Caki2 (cell line): ENCODE data around the gene MLX. TPM values are rescaled to one million over a fixed set of nuclear protein-coding genes. Genes with fewer than 3 reads are reported as not detected.

Source experiments
- DNase-seq: peaks from one replicate; pipeline ENCODE4 v3.0.0-alpha.2; 2015; ENCODE audit warnings: low read depth
- in situ Hi-C: cut with HindIII; loops from 2 replicates; pipeline ENCODE4 v1.10.0; 2016; ENCODE audit warnings: low sequenced_read_pairs, low pct_unique_long_range_greater_than_20kb, mixed read lengths
- total RNA-seq: library from RNA; depleted of rRNA; stranded (reverse); fragments of >200 nt; shearing (Covaris generic); gene quantifications from 2 replicates; pipeline ENCODE4 v1.2.3, GENCODE V29; 2014; ENCODE audit warnings: low replicate concordance; rRNA removed

Gene MLX, protein sequence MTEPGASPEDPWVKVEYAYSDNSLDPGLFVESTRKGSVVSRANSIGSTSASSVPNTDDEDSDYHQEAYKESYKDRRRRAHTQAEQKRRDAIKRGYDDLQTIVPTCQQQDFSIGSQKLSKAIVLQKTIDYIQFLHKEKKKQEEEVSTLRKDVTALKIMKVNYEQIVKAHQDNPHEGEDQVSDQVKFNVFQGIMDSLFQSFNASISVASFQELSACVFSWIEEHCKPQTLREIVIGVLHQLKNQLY
- total RNA-seq: 13.0 and 21.9 TPM in 2 replicates

GRCh38 chr17:42566883-42567573 is at the start of gene MLX:
MLX (plus strand) TSS chr17:42567100; CDS start chr17:42567125, 25 bp downstream.
- DNase-seq: peak; percentile 83
- in situ Hi-C loops: no loop called here

DNA sequence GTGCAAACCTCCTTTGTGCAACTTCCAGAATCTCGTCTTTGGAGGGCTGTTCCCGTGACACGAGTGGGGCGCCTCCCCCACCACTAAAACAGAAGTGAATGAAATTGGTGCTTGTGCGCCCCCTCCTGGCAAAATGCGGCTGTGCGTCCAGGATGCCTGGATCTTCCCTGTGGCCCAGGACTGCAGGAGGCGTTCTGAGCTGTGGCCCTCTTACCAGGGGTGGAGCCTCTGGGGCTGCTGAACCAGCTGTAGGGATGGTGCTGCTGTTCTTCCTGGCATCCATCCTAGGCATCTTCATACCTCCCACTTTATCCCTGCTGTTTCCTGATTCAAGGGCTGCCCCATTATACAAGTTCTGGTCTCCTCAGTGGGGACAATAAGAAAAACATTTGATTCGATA is 49.4 kb upstream of the MLX start:
- DNase-seq: peak; percentile 82
- in situ Hi-C loops: no loop called here

- peak; percentile 83 for DNase-seq
- in situ Hi-C loops: no loop called here
Observed at GRCh38 chr17:42518046-42518754, 48.7 kb upstream of the MLX start.

DNA sequence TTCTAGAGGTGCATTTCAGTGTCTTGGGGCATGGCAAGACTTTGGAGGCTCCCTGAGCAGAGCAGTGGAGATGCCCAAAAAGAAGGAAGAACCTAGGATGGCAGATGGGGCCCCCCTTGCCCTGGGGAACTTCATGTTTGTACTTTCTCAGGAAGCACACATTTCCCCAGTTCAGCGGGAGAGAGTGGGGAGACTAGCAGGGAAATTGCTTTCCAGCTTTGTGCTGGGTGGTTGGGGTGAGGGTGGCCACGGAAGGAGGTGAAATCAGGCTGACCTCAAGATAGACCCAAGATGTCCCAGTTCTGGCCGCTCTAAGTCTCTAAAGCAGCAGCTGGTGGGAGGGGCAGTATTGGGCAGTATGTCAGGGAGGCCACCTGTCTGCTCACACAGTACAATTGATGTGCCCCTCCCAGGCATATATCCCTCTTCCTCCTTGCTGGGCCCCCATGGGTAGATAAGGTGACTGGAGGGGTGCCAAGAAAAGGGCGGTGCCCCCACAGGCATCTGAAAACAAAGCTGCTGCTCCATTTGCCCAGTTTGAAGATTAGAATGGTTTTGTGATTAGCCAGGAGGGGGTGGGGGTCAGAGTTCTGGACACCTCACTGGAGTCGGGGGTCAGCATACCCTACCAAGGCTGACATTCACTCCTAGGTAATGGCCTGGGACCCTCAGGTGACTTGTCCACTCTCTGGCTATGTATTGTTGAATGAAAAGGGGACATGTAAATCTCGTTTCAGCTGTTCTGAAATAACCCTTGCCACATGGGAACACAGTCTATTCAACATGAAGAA is 48.0 kb upstream of the MLX start:
- DNase-seq: peak; percentile 59
- in situ Hi-C loops: no loop called here

GRCh38 chr17:42519546-42520491 is 47.1 kb upstream of the MLX start:
- in situ Hi-C loops: no loop called here
- peak; percentile 94 for DNase-seq

GRCh38 chr17:42520540-42520951 is 46.4 kb upstream of the MLX start:
- DNase-seq: no peak
- in situ Hi-C loops: no loop called here

GRCh38 chr17:42521036-42521435 is 45.9 kb upstream of the MLX start:
- DNase-seq: no peak
- in situ Hi-C loops: no loop called here

GRCh38 chr17:42521666-42522262 is 45.1 kb upstream of the MLX start:
- DNase-seq: no peak
- in situ Hi-C loops: no loop called here

DNA sequence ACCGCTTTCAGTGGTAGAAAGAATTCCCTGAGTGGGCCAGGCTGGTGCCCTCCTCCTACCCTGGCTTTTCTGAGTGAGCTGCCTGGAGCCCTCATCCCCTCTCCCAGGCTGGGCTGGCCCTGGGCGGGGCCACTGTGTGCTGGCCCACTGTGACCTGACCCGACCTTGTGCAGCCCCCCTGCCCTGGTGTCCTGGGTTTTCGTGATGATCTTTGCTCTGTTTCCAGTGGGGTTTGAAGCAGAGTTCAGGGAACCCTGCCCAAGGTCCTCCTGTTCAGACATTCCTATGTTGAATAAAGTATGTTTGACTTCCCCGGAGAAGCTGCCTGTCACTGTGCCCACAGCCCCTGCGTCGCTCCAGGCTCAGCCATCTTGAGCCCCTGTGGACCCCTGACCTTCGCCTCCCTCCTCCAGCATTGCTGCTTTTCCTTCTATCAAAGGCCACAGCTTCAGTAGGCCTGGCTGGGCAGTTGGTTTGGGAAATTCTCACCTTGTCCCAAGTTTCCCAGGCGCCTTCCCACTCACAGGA is 44.6 kb upstream of the MLX start:
- DNase-seq: no peak
- in situ Hi-C loops: no loop called here

- in situ Hi-C loops: no loop called here
- DNase-seq: no peak
Observed at GRCh38 chr17:42522798-42523278, 44.1 kb upstream of the MLX start.

GRCh38 chr17:42525221-42525620 is 41.7 kb upstream of the MLX start:
- DNase-seq: no peak
- in situ Hi-C loops: no loop called here

GRCh38 chr17:42526031-42526444 is 40.9 kb upstream of the MLX start:
- in situ Hi-C loops: no loop called here
- DNase-seq: no peak

- in situ Hi-C loops: no loop called here
- no peak for DNase-seq
Observed at GRCh38 chr17:42527932-42528331, 39.0 kb upstream of the MLX start.

- in situ Hi-C loops: no loop called here
- no peak for DNase-seq
Observed at GRCh38 chr17:42529061-42529460, 37.8 kb upstream of the MLX start.

DNA sequence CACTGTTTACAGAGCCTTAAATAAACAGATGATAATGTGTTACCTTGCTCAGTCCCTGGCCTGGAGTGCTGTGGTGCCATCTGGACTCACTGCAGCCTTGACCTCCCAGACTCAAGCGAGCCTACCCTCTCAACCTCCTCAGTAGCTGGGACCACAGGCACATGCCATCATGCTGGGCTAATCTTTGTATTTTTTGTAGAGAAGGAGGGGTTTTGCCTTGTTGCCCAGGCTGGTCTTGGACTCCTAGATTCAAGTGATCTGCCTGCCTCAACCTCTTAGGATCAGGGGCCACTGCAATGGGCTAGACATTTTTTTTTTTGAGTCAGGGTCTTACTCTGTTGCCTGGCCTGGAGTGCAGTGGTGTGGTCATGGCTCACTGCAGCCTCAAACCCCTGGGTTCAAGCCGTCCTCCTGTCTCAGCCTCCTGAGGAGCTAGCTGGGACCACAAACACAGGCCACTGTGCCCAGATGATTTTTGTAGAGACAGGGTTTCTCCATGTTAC is 35.9 kb upstream of the MLX start:
- no peak for DNase-seq
- in situ Hi-C loops: no loop called here

DNA sequence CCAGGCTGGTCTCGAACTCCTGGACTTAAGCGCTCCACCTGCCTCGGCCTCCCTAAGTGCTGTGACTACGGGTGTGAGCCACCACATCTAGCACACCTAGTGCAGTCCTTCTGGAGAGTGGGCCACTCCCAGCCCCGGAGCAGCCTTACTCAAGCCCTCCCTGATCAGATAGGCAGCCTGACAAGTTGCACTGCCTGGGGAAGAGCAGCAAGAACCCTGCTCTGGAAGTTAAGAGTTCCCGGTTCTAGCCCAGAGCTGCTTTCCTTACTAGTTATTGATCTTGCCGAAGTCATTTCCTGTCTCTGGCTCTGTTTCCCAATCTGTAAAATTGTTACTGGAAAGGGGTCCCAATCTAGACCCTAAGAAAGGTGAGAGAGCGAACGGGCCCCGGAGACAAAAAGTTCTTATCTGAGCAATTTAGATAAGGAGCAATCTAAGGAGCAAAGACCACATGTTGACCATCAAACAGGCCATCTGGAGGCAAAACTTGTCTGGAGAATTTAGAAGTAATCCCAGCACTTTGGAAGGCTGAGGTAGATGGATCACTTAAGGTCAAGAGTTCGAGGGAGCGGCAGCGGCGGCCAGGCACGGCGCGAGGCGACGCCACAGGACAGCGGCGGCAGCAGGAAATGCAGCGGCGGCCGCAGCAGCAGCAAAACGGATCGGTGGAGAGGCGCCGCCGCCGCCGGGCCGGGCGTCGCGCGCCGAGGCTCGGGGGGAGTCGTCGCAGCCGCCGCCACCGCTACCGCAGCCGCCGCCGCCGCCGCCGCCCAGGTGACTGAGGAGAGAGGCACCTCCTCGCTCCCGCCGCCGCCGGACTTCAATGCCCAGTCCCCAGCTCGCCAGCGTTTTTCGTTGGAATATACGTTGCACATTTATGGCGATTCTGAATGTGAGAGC is 35.2 kb upstream of the MLX start:
- DNase-seq: peak; percentile 69
- in situ Hi-C loops: no loop called here
